H1 (cell line): Measurements from ENCODE around the gene SIX1. TPM values are rescaled to one million over a fixed set of nuclear protein-coding genes. Genes with fewer than 3 reads are reported as not detected.

Experiments used
- CTCF ChIA-PET: fragments of 300-600 bp; sonication (Branson Sonifier 250); formaldehyde crosslinking; loops from one replicate; lab custom pipeline; 2021; ENCODE audit not compliant: partially characterized antibody; lab: Charles Lee
- POLR2A ChIA-PET: fragments of 300-600 bp; sonication (Branson Sonifier 250); formaldehyde crosslinking; loops from one replicate; lab custom pipeline; 2021; ENCODE audit warnings: inconsistent platforms; ENCODE audit not compliant: partially characterized antibody; lab: Charles Lee
- DNase-seq, 2 experiments: peaks; one replicate each; pipeline versions ENCODE4 v3.0.0 to v3.0.0-alpha.2; 2010 to 2022; ENCODE audit warnings: low spot score in 2 of 2, low read depth in 1 of 2, mixed read lengths in 1 of 2
- FAIRE-seq: peaks from 2 replicates; lab custom pipeline; 2011; peaks lifted over from hg19 to GRCh38; lab: Jason Lieb, UNC
- H2AFZ ChIP-seq: 2 replicates; pipeline ENCODE4 v1.8.1; 2012; ENCODE audit warnings: low read length, inconsistent platforms
- H2AK5ac ChIP-seq: 2 replicates; pipeline ENCODE4 v1.6.1; 2013; ENCODE audit warnings: low read depth, low read length
- H2BK120ac ChIP-seq: replicated peaks from 2 replicates; pipeline ENCODE3; 2013; ENCODE audit warnings: low read depth, low read length, inconsistent platforms
- H2BK12ac ChIP-seq: 2 replicates; pipeline ENCODE4 v1.6.1; 2013; ENCODE audit warnings: low read depth, low read length
- H2BK15ac ChIP-seq: 2 replicates; pipeline ENCODE4 v1.6.1; 2013; ENCODE audit warnings: low read length
- H2BK20ac ChIP-seq: 2 replicates; pipeline ENCODE4 v1.6.1; 2013; ENCODE audit warnings: low read length
- H2BK5ac ChIP-seq: 2 replicates; pipeline ENCODE4 v1.6.1; 2013; ENCODE audit warnings: low read depth, low read length
- H3K14ac ChIP-seq: 2 replicates; pipeline ENCODE4 v1.6.1; 2013; ENCODE audit warnings: inconsistent platforms; ENCODE audit not compliant: insufficient read length
- H3K18ac ChIP-seq: 2 replicates; pipeline ENCODE4 v1.6.1; 2013; ENCODE audit warnings: low read length; ENCODE audit errors: extremely low read depth
- H3K23ac ChIP-seq: 2 replicates; pipeline ENCODE4 v1.6.1; 2013; ENCODE audit warnings: inconsistent platforms; ENCODE audit not compliant: insufficient read length
- H3K23me2 ChIP-seq: 2 replicates; pipeline ENCODE4 v1.6.1; 2013; ENCODE audit warnings: low read depth, low read length
- H3K27ac ChIP-seq: 2 replicates; pipeline ENCODE4 v1.6.1; 2011; ENCODE audit warnings: low read depth, low read length, inconsistent platforms
- H3K27me3 ChIP-seq, 4 experiments: replicated peaks in 1 of 4; 1 replicate in 1 of 4; 2 replicates in 3 of 4; pipeline versions ENCODE4 v1.6.1 to v1.8.1; 2011 to 2013; ENCODE audit warnings: low read length in 3 of 4, mild to moderate bottlenecking in 3 of 4, inconsistent platforms in 2 of 4, mixed read lengths in 2 of 4, moderate library complexity in 1 of 4; ENCODE audit not compliant: control insufficient read depth in 3 of 4, insufficient read depth in 3 of 4; ENCODE audit errors: extremely low read depth in 1 of 4
- H3K36me3 ChIP-seq, 4 experiments: 2 replicates each; pipeline versions ENCODE4 v1.6.1 to v1.8.1; 2011 to 2013; ENCODE audit warnings: mild to moderate bottlenecking in 4 of 4, low read length in 3 of 4, moderate library complexity in 2 of 4, control low read depth in 1 of 4, inconsistent platforms in 1 of 4; ENCODE audit not compliant: insufficient read depth in 4 of 4, control insufficient read depth in 2 of 4
- H3K4ac ChIP-seq: replicated peaks from 2 replicates; pipeline ENCODE3; 2013; ENCODE audit warnings: low read length, low read depth, mixed read lengths, inconsistent platforms; ENCODE audit not compliant: insufficient read length
- H3K4me1 ChIP-seq, 4 experiments: replicated peaks in 1 of 4; 1 replicate in 1 of 4; 2 replicates in 3 of 4; pipeline versions ENCODE4 v1.6.1 to v1.8.1; 2011 to 2013; ENCODE audit warnings: low read length in 3 of 4, inconsistent platforms in 2 of 4, mixed read lengths in 1 of 4; ENCODE audit not compliant: insufficient read depth in 4 of 4, control insufficient read depth in 3 of 4
- H3K4me2 ChIP-seq, 2 experiments: 2 replicates each; pipeline versions ENCODE4 v1.6.1 to v1.8.1; 2011 to 2013; ENCODE audit warnings: low read depth in 2 of 2, low read length in 2 of 2, control low read depth in 1 of 2, inconsistent platforms in 1 of 2, mild to moderate bottlenecking in 1 of 2; ENCODE audit not compliant: insufficient read depth in 1 of 2
- H3K4me3 ChIP-seq, 4 experiments: fragments of 200-600, 300-600 bp in 1 of 4; sonication (generic), shearing (Covaris generic), sonication (Bioruptor Twin) in 1 of 4; 2 replicates each; pipeline versions ENCODE4 v1.5.1 to v1.8.1; 2011 to 2016; ENCODE audit warnings: low read length in 4 of 4, low read depth in 3 of 4, control low read depth in 2 of 4, inconsistent platforms in 2 of 4, mild to moderate bottlenecking in 2 of 4, mixed read lengths in 1 of 4, moderate library complexity in 1 of 4; ENCODE audit not compliant: insufficient read depth in 2 of 4; ENCODE audit errors: extremely low read depth in 1 of 4
- H3K56ac ChIP-seq: replicated peaks from 2 replicates; pipeline ENCODE3; 2013; ENCODE audit warnings: low read depth, mild to moderate bottlenecking, mixed read lengths, low read length, inconsistent platforms; ENCODE audit not compliant: insufficient read length
- H3K79me1 ChIP-seq: 2 replicates; pipeline ENCODE4 v1.6.1; 2013; ENCODE audit warnings: low read depth, low read length, control low read depth
- H3K79me2 ChIP-seq, 2 experiments: 2 replicates each; pipeline versions ENCODE4 v1.6.1 to v1.8.1; 2012 to 2013; ENCODE audit warnings: low read length in 2 of 2, mild to moderate bottlenecking in 2 of 2, inconsistent platforms in 1 of 2; ENCODE audit not compliant: insufficient read depth in 2 of 2, control insufficient read depth in 1 of 2
- H3K9ac ChIP-seq, 4 experiments: replicated peaks in 1 of 4; 1 replicate in 1 of 4; 2 replicates in 3 of 4; pipeline versions ENCODE4 v1.6.1 to v1.8.1; 2011 to 2013; ENCODE audit warnings: low read depth in 3 of 4, low read length in 3 of 4, control low read depth in 2 of 4, mild to moderate bottlenecking in 2 of 4, moderate library complexity in 2 of 4, inconsistent platforms in 1 of 4; ENCODE audit errors: extremely low read depth in 1 of 4
- H3K9me3 ChIP-seq, 2 experiments: 2 replicates each; pipeline versions ENCODE4 v1.6.1 to v1.8.1; 2012 to 2013; ENCODE audit warnings: mild to moderate bottlenecking in 2 of 2, moderate library complexity in 2 of 2, control low read depth in 1 of 2, inconsistent platforms in 1 of 2, low read depth in 1 of 2, low read length in 1 of 2, mixed read lengths in 1 of 2; ENCODE audit not compliant: insufficient read depth in 2 of 2
- H4K20me1 ChIP-seq, 2 experiments: replicated peaks in 1 of 2; 2 replicates each; pipeline versions ENCODE3 to v1.8.1; 2011 to 2013; ENCODE audit warnings: inconsistent platforms in 2 of 2, low read length in 2 of 2, mild to moderate bottlenecking in 1 of 2; ENCODE audit not compliant: insufficient read depth in 2 of 2, control insufficient read depth in 1 of 2
- H4K5ac ChIP-seq: 2 replicates; pipeline ENCODE4 v1.6.1; 2013; ENCODE audit warnings: low read length, low read depth, mixed read lengths, inconsistent platforms; ENCODE audit not compliant: insufficient read length
- H4K8ac ChIP-seq: 2 replicates; pipeline ENCODE4 v1.8.0; 2013; ENCODE audit warnings: mild to moderate bottlenecking, moderate library complexity, low read length, inconsistent platforms; ENCODE audit not compliant: insufficient read depth; ENCODE audit errors: extremely low read depth
- H4K91ac ChIP-seq: replicated peaks from 2 replicates; pipeline ENCODE3; 2013; ENCODE audit warnings: low read length, mixed read lengths, inconsistent platforms; ENCODE audit not compliant: insufficient read length
- CTBP2 ChIP-seq: IDR thresholded peaks from 2 replicates; pipeline ENCODE4 v1.7.0; 2011; ENCODE audit warnings: borderline replicate concordance, mild to moderate bottlenecking, moderate library complexity, mixed read lengths, low read length; ENCODE audit not compliant: insufficient read depth, insufficient read length
- EGR1 ChIP-seq: IDR thresholded peaks from 2 replicates; pipeline ENCODE4 v1.6.1; 2011; ENCODE audit warnings: low read depth, low read length, borderline replicate concordance
- EZH2 ChIP-seq: fragments of 200-600 bp; sonication (generic); IDR thresholded peaks from 2 replicates; pipeline ENCODE4 v1.7.1; 2012; ENCODE audit warnings: low read depth, mild to moderate bottlenecking, moderate library complexity, low read length, inconsistent platforms; ENCODE audit not compliant: severe bottlenecking
- FOSL1 ChIP-seq: IDR thresholded peaks from 2 replicates; pipeline ENCODE4 v1.6.1; 2011; ENCODE audit warnings: mild to moderate bottlenecking, low read depth, low read length, moderate library complexity; ENCODE audit not compliant: insufficient read depth
- KDM4A ChIP-seq: IDR thresholded peaks from one replicate; pipeline ENCODE4 v1.7.1; 2012; ENCODE audit warnings: low read depth, mild to moderate bottlenecking, moderate library complexity, low read length, inconsistent platforms; ENCODE audit not compliant: severe bottlenecking
- KDM5A ChIP-seq: fragments of 200-600 bp; IDR thresholded peaks from 2 replicates; pipeline ENCODE4 v1.7.1; 2012; ENCODE audit warnings: mild to moderate bottlenecking, low read length, inconsistent platforms, mixed read lengths
- MAX ChIP-seq: IDR thresholded peaks from 2 replicates; pipeline ENCODE4 v1.6.1; 2012; ENCODE audit warnings: inconsistent platforms
- RNF2 ChIP-seq: fragments of 200-900, 300-1000 bp; sonication (generic); IDR thresholded peaks from 2 replicates; pipeline ENCODE4 v1.7.1; 2016; ENCODE audit warnings: borderline replicate concordance, low read depth, mild to moderate bottlenecking, antibody characterized with exemption, low read length; ENCODE audit not compliant: poor library complexity, severe bottlenecking; ENCODE audit errors: missing control alignments
- SUZ12 ChIP-seq: fragments of 200-600 bp; sonication (generic); IDR thresholded peaks from 2 replicates; pipeline ENCODE4 v1.6.1; 2012; ENCODE audit warnings: mild to moderate bottlenecking, inconsistent platforms, low read length, moderate library complexity, mixed read lengths
- WGBS, 2 experiments: shearing (Covaris generic) in 1 of 2; methylation state at CpG; one replicate each; pipeline versions ENCODE4 v1.1.6 to v1.1.7; 2013 to 2015; ENCODE audit warnings: low lambda C conversion rate in 2 of 2, mixed read lengths in 2 of 2, inconsistent platforms in 1 of 2, low coverage in 1 of 2, missing lambda C conversion rate in 1 of 2; ENCODE audit not compliant: insufficient replicate concordance in 2 of 2, insufficient coverage in 1 of 2, insufficient read length in 1 of 2; ENCODE audit errors: extremely low coverage in 1 of 2, missing lambda C conversion rate in 1 of 2; 5-methylcytosine and 5-hydroxymethylcytosine counted together
- polyA plus RNA-seq, 7 experiments: library from polyadenylated mRNA; depleted of rRNA in 3 of 7; stranded (reverse) in 5 of 7; unstranded in 2 of 7; fragments of >200 nt in 5 of 7; fragments of 200-250 nt in 2 of 7; gene quantifications; 1 replicate in 5 of 7; 2 replicates in 1 of 7; 4 replicates in 1 of 7; pipeline versions ENCODE4 v1.2.1 to v1.2.3, GENCODE V29; 2011 to 2013; ENCODE audit warnings: missing spikeins in 2 of 7, mixed read lengths in 2 of 7
- total RNA-seq: library from RNA; stranded (reverse); fragmentation: NEBNext Ultra II Directional; extraction: Animal tissue kit (Norgen Biotek cat#: 25700); gene quantifications from 2 replicates; pipeline ENCODE4 v1.2.1, GENCODE V29; 2021

Gene SIX1
- total and polyA plus RNA-seq, 2 of the 8 experiments (the other 6 are each of a cell fraction or from before 2014, with no cell fraction given): 0.03 to 0.69 TPM

GRCh38 chr14:60647081-60647836 lies 2.0 kb downstream of the SIX1 start:
- Histone ChIP-seq H4K5ac (no peak overlapping the region), H4K20me1 (peaks cover 6 to 18% of the 10 kb centered on the region in 2 experiments), H3K27me3 (peaks cover 79 to 98% (median 89%) of the 10 kb centered on the region in 4 experiments), H3K9ac (no peak overlapping the region), H3K23me2 (peaks cover 15% of the 10 kb centered on the region), H3K36me3 (peaks cover 0 to 2% (median 0%) of the 10 kb centered on the region in 4 experiments; a peak in 1 of 8 replicates), H3K56ac (no peak overlapping the region), H3K4ac (no peak overlapping the region), H3K9me3 (no peaks in the 10 kb centered on the region), H3K23ac (no peak overlapping the region), H3K27ac (no peak overlapping the region), H3K79me1 (no peaks in the 10 kb centered on the region), H3K4me2 (peak overlapping the region; percentile 82 to 83), H3K79me2 (no peaks in the 10 kb centered on the region), H4K8ac (peak overlapping the region; percentile 76; the same call in 1 of the 2 replicates), H2BK12ac (peak overlapping the region; percentile 75; the same call in 1 of the 2 replicates), H2AFZ (no peak overlapping the region), H2BK120ac (no peak overlapping the region), H3K4me1 (peaks cover 12 to 45% (median 25%) of the 10 kb centered on the region in 4 experiments), H4K91ac (no peak overlapping the region), H3K14ac (no peak overlapping the region), H3K18ac (no peak overlapping the region), H2BK20ac (0 out of 2 replicates have a peak overlapping the region, but pooled peaks have one; percentile 36), H2BK5ac (peak overlapping the region; percentile 36; the same call in 1 of the 2 replicates), H2AK5ac (no peak overlapping the region), H3K4me3 (peak overlapping the region in 1 of 4 experiments; percentile 63; a peak in 4 of 8 replicates), H2BK15ac (no peak overlapping the region)
- 3% methylated on average over 43 of the region's 43 CpGs; no CpG with 5 or more reads in 1 of the 2 experiments for WGBS, 2 experiments
- DNase-seq (peak in 1 of 2 experiments; percentile 74), FAIRE-seq (no peak)
- CTCF ChIA-PET: interaction anchor here (0.5 to 3.6 kb wide), 6 partner anchors 8 to 192 kb away, joined by 3 to 10 read pairs (median 4); partner anchors contain the start of gene SIX6
- TF ChIP-seq CTBP2: peak; percentile 88
- TF ChIP-seq KDM4A: peak; percentile 23
- no peak for TF ChIP-seq MAX
- peak; percentile 89 for TF ChIP-seq EZH2
- 0 out of 2 replicates have a peak, but pooled peaks have one; percentile 5 for TF ChIP-seq EGR1
- no peak for TF ChIP-seq KDM5A
- no peak for TF ChIP-seq FOSL1
- TF ChIP-seq RNF2: peak; percentile 94
- peak; percentile 95 for TF ChIP-seq SUZ12
- POLR2A ChIA-PET: interaction anchor here (1.0 to 1.3 kb wide), 2 partner anchors 9 to 10 kb away, joined by 4 to 6 read pairs; no protein-coding TSS in a partner anchor
